Measurements from ENCODE around the gene RNF4.
"Not testable (repeated sequence)": the region's sequence is repeated elsewhere in the genome, so short reads cannot be mapped to it uniquely, and the experiment has no call there.

RNF4 gene

DNA sequence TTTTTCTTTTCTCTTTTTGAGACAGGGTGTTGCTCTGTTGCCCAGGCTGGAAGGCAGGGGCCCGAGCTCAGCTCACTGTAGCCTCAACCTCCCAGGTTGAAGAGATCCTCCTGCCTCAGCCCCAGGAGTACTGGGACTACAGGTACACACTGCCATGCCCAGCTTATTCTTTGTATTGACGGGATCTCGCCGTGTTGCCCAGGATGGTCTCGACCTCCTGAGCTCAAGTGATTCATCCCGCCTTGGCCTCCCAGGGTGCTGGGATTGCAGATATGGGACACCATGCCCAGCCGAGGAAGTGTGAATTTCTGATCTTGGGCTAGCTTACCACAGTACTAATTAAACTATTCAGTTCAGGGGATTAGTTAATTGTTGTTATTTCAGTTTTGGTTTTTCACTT lies 38.9 kb downstream of the RNF4 start:
- no peak overlapping the region for H3K4me3 Mint-ChIP-seq
- H3K27ac Mint-ChIP-seq: no peak overlapping the region
- DNase-seq: no peak
- no peaks in the 10 kb centered on the region for H3K27me3 Mint-ChIP-seq (ENCODE audit: low read depth, poor library complexity)
- no peaks in the 10 kb centered on the region for H3K9me3 Mint-ChIP-seq
- TF ChIP-seq, protein P1, sequence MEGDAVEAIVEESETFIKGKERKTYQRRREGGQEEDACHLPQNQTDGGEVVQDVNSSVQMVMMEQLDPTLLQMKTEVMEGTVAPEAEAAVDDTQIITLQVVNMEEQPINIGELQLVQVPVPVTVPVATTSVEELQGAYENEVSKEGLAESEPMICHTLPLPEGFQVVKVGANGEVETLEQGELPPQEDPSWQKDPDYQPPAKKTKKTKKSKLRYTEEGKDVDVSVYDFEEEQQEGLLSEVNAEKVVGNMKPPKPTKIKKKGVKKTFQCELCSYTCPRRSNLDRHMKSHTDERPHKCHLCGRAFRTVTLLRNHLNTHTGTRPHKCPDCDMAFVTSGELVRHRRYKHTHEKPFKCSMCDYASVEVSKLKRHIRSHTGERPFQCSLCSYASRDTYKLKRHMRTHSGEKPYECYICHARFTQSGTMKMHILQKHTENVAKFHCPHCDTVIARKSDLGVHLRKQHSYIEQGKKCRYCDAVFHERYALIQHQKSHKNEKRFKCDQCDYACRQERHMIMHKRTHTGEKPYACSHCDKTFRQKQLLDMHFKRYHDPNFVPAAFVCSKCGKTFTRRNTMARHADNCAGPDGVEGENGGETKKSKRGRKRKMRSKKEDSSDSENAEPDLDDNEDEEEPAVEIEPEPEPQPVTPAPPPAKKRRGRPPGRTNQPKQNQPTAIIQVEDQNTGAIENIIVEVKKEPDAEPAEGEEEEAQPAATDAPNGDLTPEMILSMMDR (IDR thresholded peaks at IDR 0.05): no peak
- H3K4me1 Mint-ChIP-seq: no peaks in the 10 kb centered on the region
- H3K36me3 Mint-ChIP-seq (ENCODE audit: low read depth): peaks cover 60% of the 10 kb centered on the region

DNA sequence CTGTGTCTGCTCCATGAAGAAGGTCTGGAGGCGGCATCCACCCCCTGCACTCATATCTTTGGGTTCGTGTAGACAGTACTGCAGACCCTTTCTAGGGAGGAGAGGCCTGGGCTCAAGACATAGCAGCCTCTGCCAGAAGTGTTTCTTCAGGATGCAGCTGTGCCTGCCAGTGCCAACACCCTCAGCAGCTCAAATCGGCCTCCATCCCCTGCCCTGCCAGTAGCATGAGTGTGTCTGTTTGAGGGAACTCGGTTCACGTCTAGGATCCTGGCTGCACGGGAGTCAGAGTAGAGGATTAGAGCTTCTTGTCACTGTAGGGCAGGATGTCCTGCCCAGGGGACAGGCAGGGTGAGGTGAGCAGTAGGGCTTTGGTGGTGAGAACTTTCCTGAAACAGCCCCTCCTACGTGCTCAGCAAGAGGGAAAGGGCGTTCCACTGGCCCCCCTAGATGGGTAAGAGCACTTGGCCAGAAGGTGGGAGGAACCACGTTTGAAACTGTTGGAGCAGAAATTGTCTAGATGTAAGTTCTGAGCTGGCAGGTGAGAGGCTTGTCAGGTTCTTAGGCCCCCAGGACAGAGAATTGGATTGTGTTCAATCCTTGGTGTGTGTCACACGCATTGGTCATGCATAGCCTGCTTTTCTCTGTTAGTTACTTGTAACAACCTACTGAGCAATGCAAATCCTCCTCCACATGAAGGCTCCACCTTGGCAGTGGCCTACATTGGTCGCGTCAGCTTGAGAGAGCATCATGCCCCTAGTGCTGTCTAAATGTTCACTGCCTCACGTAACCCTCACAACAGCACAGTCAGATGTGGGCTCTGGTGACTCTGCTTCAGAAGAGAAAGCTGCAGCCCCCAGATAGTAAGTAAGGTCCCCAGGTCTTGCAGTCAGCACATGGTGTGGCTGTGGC lies 41.7 kb downstream of the RNF4 start:
- peak overlapping the region; percentile 29 for H3K27ac Mint-ChIP-seq
- TF ChIP-seq, protein P1 (IDR thresholded peaks at IDR 0.05): no peak
- peaks cover 66% of the 10 kb centered on the region for H3K36me3 Mint-ChIP-seq (ENCODE audit: low read depth)
- no peak for DNase-seq
- H3K4me1 Mint-ChIP-seq: no peaks in the 10 kb centered on the region
- H3K4me3 Mint-ChIP-seq: no peak overlapping the region
- no peaks in the 10 kb centered on the region for H3K9me3 Mint-ChIP-seq
- no peaks in the 10 kb centered on the region for H3K27me3 Mint-ChIP-seq (ENCODE audit: low read depth, poor library complexity)

DNA sequence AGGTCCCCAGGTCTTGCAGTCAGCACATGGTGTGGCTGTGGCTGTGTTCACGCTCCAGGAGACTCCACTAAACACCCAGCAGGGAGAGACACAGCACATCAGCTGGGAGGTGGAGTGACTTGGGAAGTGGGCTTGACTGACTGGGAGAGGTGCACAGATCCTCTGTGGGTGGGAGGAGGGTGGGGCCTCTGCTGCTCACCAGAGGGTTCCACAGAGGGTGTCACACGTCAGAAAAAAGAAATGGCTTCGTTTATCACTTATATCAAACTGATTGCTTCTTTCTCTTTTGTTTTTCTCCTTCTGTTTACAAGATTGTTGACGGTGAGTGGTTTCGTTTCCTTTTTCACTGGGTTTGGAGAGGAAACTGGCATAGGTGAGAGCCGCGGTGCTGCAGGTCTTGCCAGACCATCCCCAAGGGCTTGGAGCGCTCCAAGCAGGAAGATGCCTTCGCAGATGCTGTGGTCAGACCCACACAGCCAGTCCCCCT lies 42.8 kb downstream of the RNF4 start:
- H3K4me1 Mint-ChIP-seq: no peaks in the 10 kb centered on the region
- H3K36me3 Mint-ChIP-seq (ENCODE audit: low read depth): peaks cover 71% of the 10 kb centered on the region
- no peak overlapping the region for H3K27ac Mint-ChIP-seq
- TF ChIP-seq, protein P1 (IDR thresholded peaks at IDR 0.05): no peak
- DNase-seq: no peak
- H3K9me3 Mint-ChIP-seq: no peaks in the 10 kb centered on the region
- H3K4me3 Mint-ChIP-seq: no peak overlapping the region
- no peaks in the 10 kb centered on the region for H3K27me3 Mint-ChIP-seq (ENCODE audit: low read depth, poor library complexity)

DNA sequence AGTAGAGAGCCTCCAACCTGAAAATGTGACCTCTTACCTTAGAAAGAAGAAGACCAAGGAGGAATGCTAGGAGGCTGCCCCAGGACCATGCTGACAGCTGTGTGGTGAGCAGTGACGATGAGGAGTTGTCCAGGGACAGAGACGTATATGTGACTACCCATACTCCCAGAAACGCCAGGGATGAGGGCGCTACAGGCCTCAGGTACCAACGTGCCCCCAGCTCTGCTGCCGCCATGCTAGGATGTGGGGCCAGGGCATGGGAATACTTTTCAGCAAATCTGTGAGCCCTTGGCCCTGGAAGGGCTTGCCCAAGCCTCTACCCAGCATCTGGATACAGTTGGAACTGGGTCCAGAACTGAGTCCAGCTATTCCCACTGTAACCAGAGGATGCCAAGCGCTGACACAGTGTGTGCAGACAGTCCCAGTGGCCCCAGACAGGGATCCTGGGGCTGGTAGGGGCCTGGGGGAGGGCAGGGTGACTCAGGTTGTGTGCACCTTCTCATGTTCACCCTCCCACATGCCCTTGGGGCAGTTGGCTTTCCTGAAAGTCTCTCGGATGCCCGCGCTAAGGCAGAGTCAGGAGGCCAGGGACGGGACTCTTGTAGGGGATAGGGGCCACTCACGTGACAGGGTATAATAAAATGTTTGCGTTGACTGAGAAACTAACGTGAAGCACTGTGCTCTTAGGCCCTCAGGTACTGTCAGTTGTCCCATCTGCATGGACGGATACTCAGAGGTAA lies 43.7 kb downstream of the RNF4 start:
- Mint-ChIP-seq H3K4me1 (no peaks in the 10 kb centered on the region), H3K27ac (peak overlapping the region; percentile 60), H3K9me3 (no peaks in the 10 kb centered on the region), H3K36me3 (ENCODE audit: low read depth) (peaks cover 70% of the 10 kb centered on the region), H3K27me3 (ENCODE audit: low read depth, poor library complexity) (no peaks in the 10 kb centered on the region), H3K4me3 (no peak overlapping the region)
- TF ChIP-seq, protein P1 (IDR thresholded peaks at IDR 0.05): no peak
- no peak for DNase-seq

DNA sequence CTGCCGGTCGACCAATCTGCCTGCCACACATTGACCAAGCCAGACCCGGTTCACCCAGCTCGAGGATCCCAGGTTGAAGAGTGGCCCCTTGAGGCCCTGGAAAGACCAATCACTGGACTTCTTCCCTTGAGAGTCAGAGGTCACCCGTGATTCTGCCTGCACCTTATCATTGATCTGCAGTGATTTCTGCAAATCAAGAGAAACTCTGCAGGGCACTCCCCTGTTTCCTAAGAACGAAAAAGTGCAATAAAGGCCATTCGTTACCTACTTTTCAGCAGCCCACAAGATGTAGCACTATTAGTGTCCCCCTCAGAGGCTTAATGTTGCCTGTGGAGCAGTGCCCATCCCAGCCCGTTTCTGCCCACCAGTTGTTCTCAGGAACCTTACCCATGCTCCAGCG lies 45.3 kb downstream of the RNF4 start:
- H3K9me3 Mint-ChIP-seq; H3K27ac Mint-ChIP-seq; H3K4me3 Mint-ChIP-seq; H3K27me3 Mint-ChIP-seq (ENCODE audit: low read depth, poor library complexity); DNase-seq; H3K4me1 Mint-ChIP-seq: not testable (repeated sequence)
- H3K36me3 Mint-ChIP-seq (ENCODE audit: low read depth): peaks cover 65% of the 10 kb centered on the region

DNA sequence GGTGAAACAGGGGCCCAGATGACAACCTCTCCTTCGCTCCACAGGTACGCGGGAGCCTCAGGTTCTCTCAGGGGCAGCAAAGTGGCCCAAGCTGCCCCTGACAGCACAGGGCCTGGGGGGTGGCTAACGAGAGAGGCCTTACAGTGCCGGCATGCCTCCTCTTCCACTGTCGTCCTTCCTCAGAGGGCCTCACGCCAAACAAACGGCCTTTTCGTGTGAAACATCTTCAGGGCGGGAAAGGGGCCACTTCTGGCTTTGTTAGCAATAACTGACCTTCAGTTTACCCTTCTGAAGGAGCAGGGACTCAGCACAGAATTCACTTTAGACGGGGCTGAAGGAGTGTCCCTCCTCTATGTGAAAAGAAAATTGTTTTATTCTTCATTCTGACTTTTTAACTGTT lies 46.0 kb downstream of the RNF4 start:
- not testable (repeated sequence) for H3K4me3 Mint-ChIP-seq; DNase-seq; H3K27me3 Mint-ChIP-seq (ENCODE audit: low read depth, poor library complexity); H3K4me1 Mint-ChIP-seq; H3K9me3 Mint-ChIP-seq
- peaks cover 62% of the 10 kb centered on the region for H3K36me3 Mint-ChIP-seq (ENCODE audit: low read depth)
- peak overlapping the region; percentile 61 for H3K27ac Mint-ChIP-seq
